A673 (cell line): Measurements from ENCODE around the gene ST6GALNAC4. TPM values are rescaled to one million over a fixed set of nuclear protein-coding genes. Genes with fewer than 3 reads are reported as not detected.

ENCODE experiments used
- BruUV-seq: library from RNA; stranded (reverse); fragments of 400-500 nt; replicated peaks from 2 replicates; lab custom pipeline; 2021; lab: Mats Ljungman, UMichigan
- CTCF ChIA-PET: fragments of 300-600 bp; sonication (Branson Sonifier 250); formaldehyde crosslinking; loops from one replicate; lab custom pipeline; 2022; ENCODE audit warnings: antibody characterized with exemption; lab: Charles Lee
- POLR2A ChIA-PET: fragments of 300-600 bp; sonication (Branson Sonifier 250); formaldehyde crosslinking; loops from one replicate; lab custom pipeline; 2022; ENCODE audit warnings: antibody characterized with exemption; ENCODE audit not compliant: low non-redundant PET; lab: Charles Lee
- DNase-seq: peaks from one replicate; pipeline ENCODE4 v3.0.0-alpha.2; 2015; ENCODE audit warnings: low spot score
- H3K27ac ChIP-seq: fragments of 200-600 bp; sonication (generic); 2 replicates; pipeline ENCODE4 v1.5.1; 2016; ENCODE audit warnings: mixed run types, low read depth, mild to moderate bottlenecking, mixed read lengths, antibody characterized with exemption, low read length; ENCODE audit not compliant: poor library complexity, severe bottlenecking
- H3K27me3 ChIP-seq: fragments of 200-600 bp; sonication (generic); replicated peaks from 2 replicates; pipeline ENCODE4 v1.6.1; 2017; ENCODE audit warnings: mixed run types, low read depth, mild to moderate bottlenecking, mixed read lengths, antibody characterized with exemption, low read length; ENCODE audit not compliant: insufficient read depth, poor library complexity
- H3K36me3 ChIP-seq: fragments of 200-600 bp; sonication (generic); 2 replicates; pipeline ENCODE4 v1.6.1; 2016; ENCODE audit warnings: mixed run types, mild to moderate bottlenecking, mixed read lengths, antibody characterized with exemption, low read length; ENCODE audit not compliant: insufficient read depth, poor library complexity, severe bottlenecking
- H3K4me1 ChIP-seq: fragments of 200-600 bp; sonication (generic); 2 replicates; pipeline ENCODE4 v1.6.1; 2017; ENCODE audit warnings: mixed run types, mild to moderate bottlenecking, mixed read lengths, antibody characterized with exemption, low read length; ENCODE audit not compliant: insufficient read depth, poor library complexity, severe bottlenecking
- H3K4me3 ChIP-seq: fragments of 200-600 bp; sonication (generic); 2 replicates; pipeline ENCODE4 v1.5.1; 2016; ENCODE audit warnings: low read depth, mixed run types, mild to moderate bottlenecking, mixed read lengths, low read length; ENCODE audit not compliant: poor library complexity, severe bottlenecking
- H3K9me3 ChIP-seq: fragments of 200-600 bp; sonication (generic); 2 replicates; pipeline ENCODE4 v1.6.1; 2016; ENCODE audit warnings: mixed run types, low read depth, mild to moderate bottlenecking, mixed read lengths, antibody characterized with exemption, low read length; ENCODE audit not compliant: poor library complexity, severe bottlenecking
- CTCF ChIP-seq: fragments of 300-800, 200-600 bp; sonication (generic); conservative IDR thresholded peaks from 2 replicates; pipeline ENCODE4 v1.5.1; 2017; ENCODE audit warnings: low read depth, mild to moderate bottlenecking, antibody characterized with exemption, low read length, moderate library complexity, mixed read lengths
- EZH2 ChIP-seq: fragments of 200-600 bp; sonication (generic); IDR thresholded peaks from 2 replicates; pipeline ENCODE4 v1.6.1; 2017; ENCODE audit warnings: borderline replicate concordance, low read depth, mild to moderate bottlenecking, mixed read lengths, antibody characterized with exemption, low read length; ENCODE audit not compliant: poor library complexity, severe bottlenecking
- intact Hi-C: fragments of 100-400 bp; cut with micrococcal nuclease; formaldehyde crosslinking; loops from one replicate; pipeline ENCODE4 v1.10.0; 2022; ENCODE audit not compliant: unreplicated experiment
- total RNA-seq: library from RNA; stranded (reverse); gene quantifications from 2 replicates; pipeline ENCODE4 v1.2.3, GENCODE V29; 2021

Gene ST6GALNAC4
- total RNA-seq, 1 experiment from 2014 or later: 11.8 TPM

DNA sequence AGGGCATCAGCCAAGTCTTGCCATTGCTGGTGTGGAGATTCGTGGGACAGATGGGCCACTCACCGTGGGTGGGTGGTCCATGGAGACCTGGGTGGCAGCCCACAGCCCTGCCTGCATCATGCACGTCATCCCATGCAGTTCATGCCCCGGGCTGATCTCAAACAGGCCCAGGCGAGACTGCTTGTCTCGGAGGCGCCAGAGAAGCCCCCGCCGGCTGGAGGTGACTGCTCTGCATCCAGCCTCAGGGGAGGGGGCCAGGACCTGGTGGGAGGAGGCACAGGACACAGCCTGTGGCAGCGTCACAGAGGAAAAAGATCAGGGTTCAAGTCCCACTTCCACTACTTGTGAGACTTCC lies 12.8 kb upstream of the ST6GALNAC4 start:
- TF ChIP-seq CTCF (no peak), EZH2 (no peak)
- H3K36me3 ChIP-seq: peaks cover under 1% of the 10 kb centered on the region
- no peak overlapping the region for H3K4me3 ChIP-seq
- DNase-seq: no peak
- H3K9me3 ChIP-seq: no peaks in the 10 kb centered on the region
- intact Hi-C loops: no loop called here
- POLR2A ChIA-PET: interaction anchor here (0.7 kb wide), 1 partner anchor 47 kb away, joined by 3 read pairs; no protein-coding TSS in a partner anchor
- H3K27ac ChIP-seq: no peak overlapping the region
- BruUV-seq: no TSS peak
- CTCF ChIA-PET: no interaction called here
- peaks cover 10% of the 10 kb centered on the region for H3K4me1 ChIP-seq
- no peaks in the 10 kb centered on the region for H3K27me3 ChIP-seq

DNA sequence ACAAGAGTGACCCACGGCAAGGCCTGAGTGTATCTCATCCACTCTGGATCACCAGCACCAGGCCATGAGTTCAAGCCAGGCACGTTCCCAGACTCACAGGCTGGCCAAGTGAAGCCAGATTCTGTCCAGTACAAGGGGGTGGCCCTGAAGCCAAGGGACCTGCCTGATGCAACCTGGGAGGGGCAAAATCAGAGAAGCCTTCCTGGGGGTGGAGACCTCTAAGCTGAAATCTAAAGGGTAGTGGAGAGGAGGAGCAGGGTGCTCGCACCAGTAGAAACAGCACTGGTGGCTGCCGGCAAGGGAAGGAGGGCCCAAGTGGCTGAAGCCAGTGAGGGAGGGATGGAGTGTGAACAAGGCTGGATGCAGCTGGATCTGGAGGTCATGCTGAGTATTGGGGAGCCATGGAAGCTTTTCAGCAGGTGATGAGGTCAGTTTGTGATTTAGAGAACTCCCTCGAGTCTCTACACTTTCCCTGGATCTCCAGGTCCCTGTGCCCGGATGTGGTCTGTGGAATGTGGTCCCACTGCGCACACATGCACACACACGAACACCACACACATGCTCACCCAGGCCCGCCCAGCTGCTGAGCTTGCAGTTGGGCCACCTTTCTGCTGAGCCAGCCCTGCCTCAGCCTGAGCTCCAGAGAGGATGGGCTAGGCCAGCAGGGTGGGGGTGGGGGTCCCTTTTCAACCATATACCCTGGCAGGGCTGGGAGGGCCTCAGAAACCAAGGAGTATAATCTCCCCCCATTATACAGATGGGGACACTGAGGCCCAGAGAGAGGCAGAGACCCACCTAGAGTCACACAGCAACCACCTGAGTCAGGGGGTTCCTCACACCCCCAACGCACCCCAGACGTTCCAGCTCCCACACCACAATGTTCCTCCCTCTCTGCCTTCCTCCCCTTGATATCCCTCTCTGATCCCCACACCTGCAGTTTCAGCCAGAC lies 12.1 kb upstream of the ST6GALNAC4 start:
- H3K36me3 ChIP-seq: no peaks in the 10 kb centered on the region
- H3K4me3 ChIP-seq: no peak overlapping the region
- DNase-seq: no peak
- H3K9me3 ChIP-seq: no peaks in the 10 kb centered on the region
- CTCF ChIA-PET: no interaction called here
- POLR2A ChIA-PET: interaction anchor here (0.6 to 0.7 kb wide), 2 partner anchors 46 to 185 kb away, joined by 3 to 11 read pairs; no protein-coding TSS in a partner anchor
- H3K27me3 ChIP-seq: no peaks in the 10 kb centered on the region
- BruUV-seq: no TSS peak
- H3K4me1 ChIP-seq: peaks cover 10% of the 10 kb centered on the region
- H3K27ac ChIP-seq: no peak overlapping the region
- TF ChIP-seq EZH2 (no peak), CTCF (no peak)
- intact Hi-C loops: no loop called here

DNA sequence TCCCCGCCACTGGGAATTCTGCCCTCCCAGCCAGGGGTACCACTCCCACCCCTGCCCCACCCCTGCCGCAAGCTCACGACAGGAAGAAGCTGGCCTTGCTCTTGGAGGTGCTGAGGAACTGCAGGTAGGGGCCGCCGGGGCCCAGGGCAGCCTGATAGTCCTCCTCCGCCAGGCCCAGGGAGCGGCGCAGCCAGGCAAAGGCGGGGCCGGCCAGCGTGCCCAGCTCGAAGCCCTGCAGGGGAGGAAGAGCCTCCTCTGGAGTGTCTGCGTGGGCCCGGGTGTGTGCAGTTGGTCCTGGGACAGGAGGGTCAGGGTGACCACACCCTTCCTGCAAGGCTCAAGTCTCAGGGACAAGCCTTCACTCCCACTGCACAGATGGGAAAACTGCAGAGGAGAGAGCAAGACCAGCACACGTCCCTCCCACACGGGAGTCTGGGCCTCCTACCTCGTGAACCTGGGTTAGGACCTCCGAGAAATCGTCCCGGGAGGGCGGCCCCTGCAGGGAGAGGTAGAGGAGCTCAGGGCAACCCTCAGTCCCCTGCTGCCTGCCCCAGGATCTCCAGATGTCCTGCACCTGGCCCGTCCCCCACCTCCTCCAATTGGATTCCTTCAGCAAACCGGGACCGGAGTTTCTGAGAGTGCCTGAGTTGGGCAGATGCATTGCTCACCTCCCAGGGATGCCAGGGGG lies 11.3 kb upstream of the ST6GALNAC4 start:
- Histone ChIP-seq H3K4me1 (peaks cover 10% of the 10 kb centered on the region), H3K9me3 (no peaks in the 10 kb centered on the region), H3K27ac (no peak overlapping the region), H3K27me3 (no peaks in the 10 kb centered on the region), H3K4me3 (peak overlapping the region; percentile 4), H3K36me3 (no peaks in the 10 kb centered on the region)
- no peak for DNase-seq
- ChIA-PET POLR2A (no interaction called here), CTCF (interaction anchor here (0.6 kb wide), 1 partner anchor 189 kb away, joined by 8 read pairs; no protein-coding TSS in a partner anchor)
- TF ChIP-seq CTCF (no peak), EZH2 (no peak)
- intact Hi-C loops: no loop called here
- BruUV-seq: no TSS peak
